Left kidney (tissue), 2 donors: ENCODE measurements around the gene OSBPL7. TPM values are rescaled to one million over a fixed set of nuclear protein-coding genes. Genes with fewer than 3 reads are reported as not detected.

ENCODE experiments used
- DNase-seq: peaks from one replicate; pipeline ENCODE4 v3.0.0-alpha.2; 2013
- polyA plus RNA-seq: library from polyadenylated mRNA; unstranded; fragments of 120-200 nt; gene quantifications from one replicate; pipeline ENCODE4 v1.2.1, GENCODE V29; 2013; ENCODE audit not compliant: insufficient read length

Gene OSBPL7
- polyA plus RNA-seq, 1 donor: 16.7 TPM

GRCh38 chr17:47830396-47831002 lies 8.9 kb upstream of the OSBPL7 start:
- no peak for DNase-seq

DNA sequence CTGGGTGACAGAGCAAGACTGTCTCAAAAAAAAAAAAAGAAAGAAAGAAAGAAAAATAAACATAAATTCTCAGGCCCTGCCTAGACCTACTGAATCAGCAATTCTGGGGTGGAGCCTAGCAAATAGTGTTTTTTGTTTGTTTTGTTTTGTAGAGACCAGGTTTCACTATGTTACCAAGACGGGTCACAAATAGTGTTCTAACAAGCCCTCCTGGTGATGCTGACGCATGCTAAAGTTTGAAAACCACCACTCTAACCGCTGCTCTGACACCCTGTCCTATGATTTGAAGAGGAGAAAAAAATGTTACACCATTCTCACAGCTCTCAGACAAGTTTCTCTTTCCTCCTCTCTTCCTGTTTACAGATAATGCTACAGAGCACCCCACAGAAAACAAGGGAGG lies 8.3 kb upstream of the OSBPL7 start:
- DNase-seq: no peak

- DNase-seq: no peak
Measured at GRCh38 chr17:47823519-47823918, 1.9 kb upstream of the OSBPL7 start.

DNA sequence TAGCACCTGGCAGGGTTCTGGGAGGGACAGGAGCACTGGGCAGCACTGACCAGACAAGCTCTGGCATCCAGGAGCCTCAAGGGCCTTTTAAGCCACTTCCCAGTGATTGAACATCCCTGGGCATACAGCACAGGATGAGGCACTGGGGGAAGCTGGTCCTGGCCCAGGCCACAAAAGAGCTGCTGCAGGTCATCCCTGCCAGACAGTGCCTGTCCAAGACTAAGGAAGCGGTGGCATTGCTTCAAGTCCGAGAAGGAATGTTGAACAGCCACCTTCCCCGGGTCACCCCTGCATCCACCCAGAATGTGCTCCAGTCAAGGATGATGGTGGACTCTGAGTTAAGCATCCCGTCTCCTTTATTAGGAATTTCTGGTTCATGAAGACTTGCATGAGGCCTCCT lies 1.2 kb upstream of the OSBPL7 start:
- DNase-seq: no peak

DNA sequence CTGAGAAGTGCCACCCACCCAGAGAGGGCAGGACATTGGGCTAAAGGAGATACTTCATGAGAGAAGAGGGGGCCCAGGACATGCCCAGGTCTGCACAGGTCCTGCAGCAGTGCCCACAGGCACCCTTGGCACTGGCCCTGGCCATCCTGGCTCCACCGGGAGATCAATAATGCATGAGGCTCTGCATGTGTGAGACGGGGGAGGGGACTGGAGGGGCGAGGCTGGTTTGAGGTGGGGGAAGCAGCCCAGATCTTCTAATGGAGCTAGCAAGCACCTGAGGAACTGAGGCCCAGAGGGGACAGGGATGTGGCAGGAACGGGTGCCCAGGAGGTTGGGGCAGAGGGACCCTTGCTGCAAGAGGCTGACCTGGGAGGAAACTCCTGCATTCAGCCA lies 567 bp downstream of the OSBPL7 start:
- no peak for DNase-seq

GRCh38 chr17:47820033-47820789 lies 1.4 kb downstream of the OSBPL7 start:
- DNase-seq: no peak

GRCh38 chr17:47819475-47819874 lies 2.1 kb downstream of the OSBPL7 start:
- no peak for DNase-seq

GRCh38 chr17:47818002-47818695 lies 3.4 kb downstream of the OSBPL7 start:
- DNase-seq: no peak

- no peak for DNase-seq
Measured at GRCh38 chr17:47816947-47817346, 4.6 kb downstream of the OSBPL7 start.

- no peak for DNase-seq
Measured at GRCh38 chr17:47816111-47816735, 5.4 kb downstream of the OSBPL7 start.

- no peak for DNase-seq
Measured at GRCh38 chr17:47815106-47815918, 6.3 kb downstream of the OSBPL7 start.

DNA sequence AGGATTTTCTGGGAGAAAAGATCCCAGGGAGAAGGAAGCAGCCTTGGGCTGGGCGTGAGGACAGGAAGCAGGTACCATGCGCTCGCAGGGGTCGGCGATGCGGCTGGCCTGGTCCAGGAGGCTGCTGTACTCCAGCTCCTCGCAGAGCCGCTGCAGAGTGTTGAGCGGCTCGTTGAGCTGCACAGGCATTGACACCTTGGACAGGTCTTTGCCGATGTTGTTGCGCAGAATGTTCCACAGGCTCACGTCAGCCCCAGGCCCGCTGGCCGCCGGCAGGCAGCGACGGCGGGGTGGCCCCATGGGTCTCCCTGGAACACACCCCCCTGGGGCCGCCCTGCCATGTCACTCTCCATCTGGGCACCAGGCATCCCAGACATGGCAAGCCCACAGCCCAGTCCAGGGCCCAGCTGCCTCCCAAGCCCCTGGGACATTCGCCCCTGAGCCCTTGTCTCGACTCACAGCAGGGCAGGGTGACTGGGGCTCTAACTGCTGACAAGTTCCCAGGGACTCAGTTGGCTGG lies 8.0 kb downstream of the OSBPL7 start:
- DNase-seq: no peak

DNA sequence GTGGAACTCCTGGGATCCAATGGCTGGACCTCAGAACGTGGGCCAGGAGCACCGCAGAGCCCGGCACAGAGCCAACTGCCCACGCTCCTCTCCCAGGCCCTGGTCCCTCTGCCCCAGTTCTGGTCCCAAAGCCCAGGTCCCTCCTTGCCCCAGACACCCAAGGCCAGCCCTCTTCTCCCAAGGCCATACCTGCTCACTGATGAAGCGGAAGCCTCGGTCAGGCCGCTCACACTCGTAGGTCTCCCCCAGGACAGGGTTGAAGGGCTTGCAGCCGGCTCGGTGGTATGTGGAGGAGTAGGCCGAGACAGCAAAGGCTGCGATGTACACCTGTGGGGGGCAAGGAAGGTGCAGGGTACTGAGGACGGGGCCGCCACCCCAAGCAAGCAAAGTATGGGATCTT lies 8.5 kb downstream of the OSBPL7 start:
- no peak for DNase-seq

DNA sequence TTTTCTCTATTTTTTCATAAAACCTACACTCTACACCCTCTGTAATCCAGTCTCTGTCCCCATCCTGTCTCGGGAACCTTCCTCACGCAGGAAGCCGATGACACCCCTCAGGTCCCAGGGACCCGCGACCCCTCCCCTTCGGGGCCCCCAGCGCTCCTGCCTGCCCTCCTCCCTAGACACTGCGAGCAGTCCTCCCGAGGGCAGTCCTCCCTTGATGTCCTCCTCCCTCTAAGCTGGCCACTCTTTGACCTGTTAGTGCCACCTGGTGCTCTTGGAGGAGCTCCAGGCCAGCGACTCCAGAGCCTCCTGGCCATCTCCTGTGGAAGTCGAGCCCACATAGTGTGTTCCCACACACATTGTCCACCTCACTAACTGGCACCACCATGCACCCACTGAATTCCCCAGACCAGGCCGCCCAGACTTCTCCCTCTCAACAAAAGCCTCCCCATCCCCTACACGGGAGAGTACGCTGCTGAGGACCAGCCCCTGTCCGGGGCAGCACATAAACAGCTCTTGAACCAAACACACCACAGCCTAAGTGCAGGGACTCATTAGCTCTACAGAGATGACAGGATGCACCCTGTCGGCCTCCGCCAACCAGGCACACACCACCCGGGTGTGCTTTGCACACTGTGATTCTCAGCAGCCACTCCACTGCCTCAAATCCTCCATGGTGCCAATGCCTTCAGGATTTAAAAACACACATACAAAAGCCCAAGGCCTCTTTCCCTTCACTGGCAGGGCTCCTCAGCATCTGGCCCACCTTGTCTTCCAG lies 9.3 kb downstream of the OSBPL7 start:
- DNase-seq: no peak

DNA sequence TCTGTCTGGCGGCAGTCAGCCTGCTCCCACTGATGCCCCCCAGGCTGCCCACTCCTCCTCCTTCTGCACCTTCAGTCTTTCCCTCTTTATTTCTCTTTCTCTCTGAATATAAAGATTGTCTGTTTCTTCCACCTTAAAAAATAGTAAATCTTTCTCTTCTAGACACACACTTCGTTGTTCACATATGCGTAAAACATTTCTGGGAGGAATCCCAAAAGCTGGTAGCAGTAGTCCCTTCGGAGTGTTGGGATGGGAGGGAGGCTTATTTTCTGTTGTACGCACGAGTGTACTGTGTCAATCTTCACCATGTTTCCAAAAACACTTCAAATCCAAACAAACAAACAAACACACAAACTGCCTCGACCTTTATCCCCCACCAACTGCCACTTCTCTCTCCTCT lies 9.9 kb downstream of the OSBPL7 start:
- DNase-seq: no peak

GRCh38 chr17:47810901-47811635 lies 10.5 kb downstream of the OSBPL7 start:
- no peak for DNase-seq

GRCh38 chr17:47810200-47810821 lies 11.3 kb downstream of the OSBPL7 start:
- DNase-seq: no peak

- DNase-seq: no peak
Measured at GRCh38 chr17:47808830-47809480, 12.6 kb downstream of the OSBPL7 start.
